Mesodermal cell (in vitro differentiated cells): ENCODE data around the gene PPM1H.
"Not testable (repeated sequence)": the region's sequence is repeated elsewhere in the genome, so short reads cannot be mapped to it uniquely, and the experiment has no call there.

Experiments used
- H3K27ac ChIP-seq: 2 replicates; pipeline ENCODE4 v1.7.0; 2013; ENCODE audit warnings: mild to moderate bottlenecking, low read depth, low read length, moderate library complexity; ENCODE audit not compliant: severe bottlenecking
- H3K36me3 ChIP-seq: 2 replicates; pipeline ENCODE4 v1.7.1; 2013; ENCODE audit warnings: mild to moderate bottlenecking, low read length, moderate library complexity; ENCODE audit not compliant: control insufficient read depth, insufficient read depth
- H3K4me1 ChIP-seq: one replicate; pipeline ENCODE4 v1.7.1; 2013; ENCODE audit warnings: mild to moderate bottlenecking, low read length; ENCODE audit not compliant: insufficient read depth, control insufficient read depth, poor library complexity, severe bottlenecking
- H3K4me3 ChIP-seq: 2 replicates; pipeline ENCODE4 v1.7.0; 2013; ENCODE audit warnings: low read length, control low read depth, mild to moderate bottlenecking; ENCODE audit not compliant: insufficient read depth, poor library complexity, severe bottlenecking; ENCODE audit errors: extremely low read depth
- H3K9me3 ChIP-seq: 2 replicates; pipeline ENCODE4 v1.7.1; 2013; ENCODE audit warnings: mild to moderate bottlenecking, low read length, moderate library complexity; ENCODE audit not compliant: control insufficient read depth
- WGBS, 2 experiments: methylation state at CpG; one replicate each; pipeline ENCODE4 v1.1.5; 2013; ENCODE audit warnings: missing lambda C conversion rate in 2 of 2; ENCODE audit not compliant: insufficient coverage in 2 of 2; 5-methylcytosine and 5-hydroxymethylcytosine counted together

Gene PPM1H

GRCh38 chr12:62966446-62966989, 31.6 kb upstream of the PPM1H start:
- not testable (repeated sequence) for H3K4me3 ChIP-seq, H3K36me3 ChIP-seq, H3K4me1 ChIP-seq, H3K27ac ChIP-seq, H3K9me3 ChIP-seq
- 89 to 94% methylated on average over 4 to 7 of the region's 8 CpGs for WGBS, 2 experiments

GRCh38 chr12:62965700-62966099, 30.8 kb upstream of the PPM1H start:
- H3K9me3 ChIP-seq, H3K4me3 ChIP-seq, H3K27ac ChIP-seq, H3K4me1 ChIP-seq, H3K36me3 ChIP-seq: not testable (repeated sequence)
- WGBS, 2 experiments = 94 to 100% methylated on average over 3 of the region's 4 CpGs

GRCh38 chr12:62965242-62965641, 30.3 kb upstream of the PPM1H start:
- H3K9me3 ChIP-seq, H3K4me1 ChIP-seq, H3K4me3 ChIP-seq, H3K27ac ChIP-seq, H3K36me3 ChIP-seq: not testable (repeated sequence)
- 79 to 90% methylated on average over 11 of the region's 11 CpGs for WGBS, 2 experiments

DNA sequence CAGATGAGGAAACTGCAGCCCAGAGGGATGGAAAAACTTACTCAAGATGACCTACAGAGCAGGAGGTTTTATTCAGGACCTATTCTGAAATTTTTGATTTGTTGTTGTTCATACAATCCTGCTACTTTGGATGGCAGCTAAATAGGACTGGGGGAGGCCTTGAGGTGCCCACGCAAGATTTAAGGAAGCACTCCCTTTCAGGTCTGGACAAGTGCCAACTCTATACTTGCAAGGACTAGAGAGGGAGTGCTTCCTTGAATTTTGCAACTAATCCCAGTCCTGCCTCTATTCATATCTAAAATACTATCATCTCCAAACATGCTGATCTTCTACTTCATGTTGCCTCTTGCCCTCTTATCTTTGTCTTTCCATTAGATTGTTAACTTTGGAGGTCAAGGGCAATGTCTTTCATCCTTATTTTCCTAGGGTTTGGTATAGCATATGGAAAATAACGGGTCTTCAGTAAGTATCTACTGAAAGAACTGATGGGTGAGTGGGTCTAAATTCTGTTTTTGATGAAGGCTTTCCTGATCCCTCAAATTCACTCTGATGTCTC, 28.6 kb upstream of the PPM1H start:
- Histone ChIP-seq H3K36me3 (no peaks in the 10 kb centered on the region), H3K4me3 (no peak overlapping the region), H3K27ac (no peak overlapping the region), H3K4me1 (no peaks in the 10 kb centered on the region), H3K9me3 (no peaks in the 10 kb centered on the region)
- WGBS, 2 experiments = 88% methylated on average over 1 of the region's 2 CpGs; no CpG with 5 or more reads in 1 of the 2 experiments

DNA sequence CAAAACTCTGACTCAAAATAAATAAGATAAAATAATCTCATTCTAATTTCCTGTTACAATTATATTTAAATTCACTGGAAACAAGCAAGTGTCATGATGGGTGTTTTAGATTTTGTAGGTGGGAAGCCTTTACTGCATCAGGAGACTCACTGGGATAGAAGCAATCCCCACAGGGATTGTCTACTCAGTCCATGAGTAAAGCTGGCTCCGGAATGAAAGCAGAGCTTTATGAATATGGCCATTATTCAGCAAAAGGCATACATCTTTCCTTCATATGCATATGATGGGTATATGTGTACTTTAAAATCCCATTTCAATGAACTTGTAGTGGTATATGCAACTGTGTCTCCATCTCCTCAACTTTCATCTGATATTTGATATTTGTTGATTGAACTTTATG, 25.4 kb upstream of the PPM1H start:
- no peaks in the 10 kb centered on the region for H3K9me3 ChIP-seq
- no peak overlapping the region for H3K4me3 ChIP-seq
- no peak overlapping the region for H3K27ac ChIP-seq
- no peaks in the 10 kb centered on the region for H3K36me3 ChIP-seq
- H3K4me1 ChIP-seq = no peaks in the 10 kb centered on the region
- WGBS, 2 experiments = 83% methylated on average over 1 of the region's 1 CpG; no CpG with 5 or more reads in 1 of the 2 experiments

DNA sequence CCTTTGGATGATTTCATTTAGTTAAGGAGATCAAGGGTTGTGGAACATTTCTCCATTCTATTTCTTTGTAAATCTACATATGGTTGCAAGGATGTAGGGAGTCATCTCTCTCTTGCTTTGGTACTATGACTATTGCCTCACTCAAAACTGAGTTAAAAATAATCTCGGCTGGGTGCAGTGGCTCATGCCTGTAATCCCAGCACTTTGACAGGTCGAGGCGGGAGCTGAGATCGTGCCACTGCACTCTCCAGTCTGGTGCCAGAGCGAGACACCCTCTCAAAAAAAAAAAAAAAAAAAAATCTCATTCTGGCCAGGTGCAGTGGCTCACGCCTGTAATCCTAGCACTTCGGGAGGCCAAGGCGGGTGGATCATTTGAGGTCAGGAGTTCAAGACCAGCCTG, 24.8 kb upstream of the PPM1H start:
- Histone ChIP-seq H3K9me3 (no peaks in the 10 kb centered on the region), H3K36me3 (no peaks in the 10 kb centered on the region), H3K4me1 (no peaks in the 10 kb centered on the region), H3K4me3 (no peak overlapping the region), H3K27ac (no peak overlapping the region)
- 90% methylated on average over 2 of the region's 8 CpGs; no CpG with 5 or more reads in 1 of the 2 experiments for WGBS, 2 experiments

DNA sequence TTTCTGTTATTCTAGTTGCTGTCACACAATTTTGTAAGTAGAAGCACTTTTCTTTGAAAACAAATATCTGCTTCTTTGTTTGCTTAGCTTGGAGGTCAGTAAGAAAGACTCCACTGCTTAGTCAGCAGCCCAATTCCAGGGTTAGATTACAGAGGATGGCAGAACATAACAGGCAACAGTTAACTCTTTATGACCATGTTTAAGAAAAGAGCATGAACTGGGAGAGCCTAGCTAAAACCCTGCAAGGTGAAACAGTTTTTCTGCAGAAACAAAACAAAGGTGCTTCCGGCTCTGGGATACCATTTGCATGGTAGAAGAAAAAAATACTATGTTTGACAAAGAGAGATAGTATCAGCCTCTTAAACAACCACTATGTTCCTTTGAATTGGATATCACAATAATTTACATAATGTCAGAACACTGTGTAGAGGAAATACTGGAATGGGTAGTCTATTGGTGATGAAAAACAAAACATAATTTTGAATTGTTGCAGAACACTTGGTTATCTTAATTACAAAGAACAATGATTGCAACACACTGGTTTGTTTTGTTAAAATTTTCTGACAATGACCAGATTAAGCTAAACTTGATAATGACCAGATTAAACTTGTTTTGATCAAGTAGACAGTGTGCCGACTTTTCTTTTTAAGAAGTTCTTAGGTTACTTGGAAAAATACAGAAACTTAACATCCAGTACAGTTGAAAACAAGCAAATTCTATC, 22.4 kb upstream of the PPM1H start:
- no peaks in the 10 kb centered on the region for H3K9me3 ChIP-seq
- no peaks in the 10 kb centered on the region for H3K4me1 ChIP-seq
- no peak overlapping the region for H3K4me3 ChIP-seq
- peak overlapping the region; percentile 68 for H3K27ac ChIP-seq
- no peaks in the 10 kb centered on the region for H3K36me3 ChIP-seq
- 60% methylated on average over 1 of the region's 2 CpGs; no CpG with 5 or more reads in 1 of the 2 experiments for WGBS, 2 experiments

GRCh38 chr12:62955678-62956077, 20.7 kb upstream of the PPM1H start:
- H3K36me3 ChIP-seq = no peaks in the 10 kb centered on the region
- H3K27ac ChIP-seq = no peak overlapping the region
- H3K4me1 ChIP-seq = no peaks in the 10 kb centered on the region
- WGBS, 2 experiments = 79 to 93% methylated on average over 2 to 3 of the region's 3 CpGs
- no peak overlapping the region for H3K4me3 ChIP-seq
- H3K9me3 ChIP-seq = no peaks in the 10 kb centered on the region

GRCh38 chr12:62950317-62950716, 15.4 kb upstream of the PPM1H start:
- Histone ChIP-seq H3K36me3 (no peaks in the 10 kb centered on the region), H3K9me3 (no peaks in the 10 kb centered on the region), H3K4me1 (no peaks in the 10 kb centered on the region), H3K4me3 (no peak overlapping the region), H3K27ac (no peak overlapping the region)
- WGBS, 2 experiments = no CpG with 5 or more reads among the region's 1 CpG

GRCh38 chr12:62948123-62948522, 13.2 kb upstream of the PPM1H start:
- Histone ChIP-seq H3K4me1 (peaks cover 4% of the 10 kb centered on the region), H3K36me3 (no peaks in the 10 kb centered on the region), H3K9me3 (no peaks in the 10 kb centered on the region), H3K4me3 (no peak overlapping the region), H3K27ac (no peak overlapping the region)
- WGBS, 2 experiments = no CpG with 5 or more reads among the region's 1 CpG

DNA sequence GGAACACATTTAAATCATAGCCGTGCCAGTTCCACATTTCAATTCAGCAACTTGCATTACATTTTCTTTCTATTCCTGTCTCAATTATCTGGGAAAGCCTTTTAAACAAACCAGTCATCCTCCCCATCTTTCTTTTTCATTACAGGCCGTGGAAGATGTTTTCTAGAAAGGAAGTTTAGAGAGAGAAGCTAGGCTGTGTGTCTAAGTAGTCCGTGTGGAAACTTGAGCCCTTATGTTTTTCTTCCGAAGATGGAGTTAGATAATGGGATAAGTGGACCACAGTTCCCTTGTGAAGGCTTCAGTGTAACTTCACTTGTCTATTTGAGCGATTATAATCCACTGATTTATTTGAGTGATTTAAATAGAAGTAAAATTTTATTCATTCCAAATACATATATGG, 12.4 kb upstream of the PPM1H start:
- Histone ChIP-seq H3K36me3 (no peaks in the 10 kb centered on the region), H3K9me3 (no peaks in the 10 kb centered on the region), H3K4me1 (peaks cover 4% of the 10 kb centered on the region), H3K27ac (no peak overlapping the region), H3K4me3 (no peak overlapping the region)
- 94 to 95% methylated on average over 3 of the region's 5 CpGs for WGBS, 2 experiments
